CD14-positive monocyte (primary cell): Measurements from ENCODE around the gene SPTBN5. TPM values are rescaled to one million over a fixed set of nuclear protein-coding genes. Genes with fewer than 3 reads are reported as not detected.

Source experiments
- DNase-seq, 3 donors: peaks; one replicate each; pipeline ENCODE4 v3.0.0-alpha.2; 2011 to 2022
- H2AFZ ChIP-seq: 2 replicates; pipeline ENCODE4 v1.6.0; 2012; ENCODE audit warnings: mild to moderate bottlenecking, low read depth, low read length, inconsistent platforms; ENCODE audit not compliant: insufficient read depth, poor library complexity, severe bottlenecking
- H3K27ac ChIP-seq, 2 donors: 1 replicate in 1 of 2; 2 replicates in 1 of 2; pipeline ENCODE4 v1.5.1; 2012 to 2013; ENCODE audit warnings: low read length in 2 of 2, control low read depth in 1 of 2, inconsistent platforms in 1 of 2, low read depth in 1 of 2, mild to moderate bottlenecking in 1 of 2
- H3K27me3 ChIP-seq, 2 donors: one replicate each; pipeline versions ENCODE4 v1.6.0 to v1.6.1; 2011 to 2013; ENCODE audit warnings: low read length in 2 of 2; ENCODE audit not compliant: control insufficient read depth in 2 of 2, insufficient read depth in 2 of 2
- H3K36me3 ChIP-seq, 2 donors: replicated peaks in 1 of 2; 1 replicate in 1 of 2; 2 replicates in 1 of 2; pipeline versions ENCODE4 v1.5.1 to v1.6.1; 2012 to 2013; ENCODE audit warnings: low read length in 2 of 2, control low read depth in 1 of 2, inconsistent platforms in 1 of 2, mild to moderate bottlenecking in 1 of 2; ENCODE audit not compliant: insufficient read depth in 2 of 2, control insufficient read depth in 1 of 2
- H3K4me1 ChIP-seq, 2 donors: 1 replicate in 1 of 2; 2 replicates in 1 of 2; pipeline versions ENCODE4 v1.5.1 to v1.6.1; 2012 to 2013; ENCODE audit warnings: low read length in 2 of 2, control low read depth in 1 of 2, inconsistent platforms in 1 of 2, mild to moderate bottlenecking in 1 of 2, moderate library complexity in 1 of 2; ENCODE audit not compliant: insufficient read depth in 2 of 2, control insufficient read depth in 1 of 2
- H3K4me2 ChIP-seq: replicated peaks from 2 replicates; pipeline ENCODE3; 2012; ENCODE audit warnings: low read length, moderate library complexity, mild to moderate bottlenecking; ENCODE audit not compliant: poor library complexity, severe bottlenecking; ENCODE audit errors: extremely low read depth
- H3K4me3 ChIP-seq, 3 experiments: fragments of 200-600 bp in 1 of 3; sonication (generic) in 1 of 3; replicated peaks in 1 of 3; 1 replicate in 2 of 3; 2 replicates in 1 of 3; pipeline ENCODE4 v1.5.1; 2011 to 2013; ENCODE audit warnings: low read length in 3 of 3, mild to moderate bottlenecking in 3 of 3, control low read depth in 2 of 3, low read depth in 2 of 3, inconsistent platforms in 1 of 3, moderate library complexity in 1 of 3
- H3K79me2 ChIP-seq: 2 replicates; pipeline ENCODE4 v1.6.0; 2012; ENCODE audit warnings: mild to moderate bottlenecking, control low read depth, inconsistent platforms, low read length, moderate library complexity; ENCODE audit not compliant: insufficient read depth
- H3K9ac ChIP-seq: 2 replicates; pipeline ENCODE4 v1.6.0; 2017; ENCODE audit warnings: low read length, mild to moderate bottlenecking; ENCODE audit not compliant: insufficient read depth, poor library complexity, severe bottlenecking
- H3K9me3 ChIP-seq, 2 donors: replicated peaks in 1 of 2; 1 replicate in 1 of 2; 2 replicates in 1 of 2; pipeline versions ENCODE4 v1.5.1 to v1.6.1; 2012 to 2013; ENCODE audit warnings: low read length in 2 of 2, control low read depth in 1 of 2; ENCODE audit not compliant: control insufficient read depth in 1 of 2, insufficient read depth in 1 of 2
- H4K20me1 ChIP-seq: 2 replicates; pipeline ENCODE4 v1.6.0; 2012; ENCODE audit warnings: mild to moderate bottlenecking, low read length, control low read depth, moderate library complexity; ENCODE audit not compliant: insufficient read depth
- H3K27ac Mint-ChIP-seq, 7 donors: one replicate each; pipeline ENCODE4 v1.8.0; 2020; ENCODE audit warnings: mild to moderate bottlenecking in 7 of 7, mixed read lengths in 7 of 7, moderate library complexity in 6 of 7, inconsistent platforms in 2 of 7
- H3K27me3 Mint-ChIP-seq, 3 donors: one replicate each; pipeline ENCODE4 v1.8.0; 2021 to 2022; ENCODE audit warnings: low read depth in 3 of 3, mild to moderate bottlenecking in 3 of 3, mixed read lengths in 3 of 3, moderate library complexity in 3 of 3, inconsistent platforms in 1 of 3
- H3K36me3 Mint-ChIP-seq, 2 donors: one replicate each; pipeline ENCODE4 v1.8.0; 2020; ENCODE audit warnings: mixed read lengths in 2 of 2, inconsistent platforms in 1 of 2, mild to moderate bottlenecking in 1 of 2
- H3K4me1 Mint-ChIP-seq: one replicate; pipeline ENCODE4 v1.8.0; 2020; ENCODE audit warnings: mild to moderate bottlenecking, mixed read lengths
- H3K4me3 Mint-ChIP-seq, 2 donors: one replicate each; pipeline ENCODE4 v1.8.0; 2020; ENCODE audit warnings: mild to moderate bottlenecking in 2 of 2, mixed read lengths in 2 of 2, moderate library complexity in 1 of 2
- H3K9me3 Mint-ChIP-seq, 7 donors: one replicate each; pipeline ENCODE4 v1.8.0; 2020 to 2022; ENCODE audit warnings: mixed read lengths in 7 of 7, mild to moderate bottlenecking in 6 of 7, moderate library complexity in 6 of 7, inconsistent platforms in 2 of 7
- WGBS: methylation state at CpG from one replicate; pipeline ENCODE4 v1.1.5; 2013; ENCODE audit warnings: missing lambda C conversion rate; ENCODE audit not compliant: insufficient coverage; 5-methylcytosine and 5-hydroxymethylcytosine counted together
- intact Hi-C, 2 donors: fragments of 100-400 bp; cut with micrococcal nuclease; formaldehyde crosslinking; loops; one replicate each; pipeline versions ENCODE4 v1.15.0 to v1.15.1; 2023
- polyA plus RNA-seq, 3 donors: library from polyadenylated mRNA; depleted of rRNA in 1 of 3; unstranded in 2 of 3; stranded (reverse) in 1 of 3; fragments of 300-500 nt in 2 of 3; fragments of >200 nt in 1 of 3; fragmentation: Illumina TruSeq in 2 of 3; gene quantifications; 1 replicate in 2 of 3; 2 replicates in 1 of 3; pipeline ENCODE4 v1.2.3, GENCODE V29; 2012 to 2021
- TF ChIP-seq, protein P1 (sequence below): fragments of 200-600 bp; IDR thresholded peaks from one replicate; pipeline ENCODE4 v1.8.0; 2022; ENCODE audit warnings: antibody characterized with exemption, mild to moderate bottlenecking

The SPTBN5 gene
- polyA plus RNA-seq, 3 donors, result 0.29 TPM; not detected in 2

- no peak overlapping the region for H2AFZ ChIP-seq
- TF ChIP-seq, protein P1, sequence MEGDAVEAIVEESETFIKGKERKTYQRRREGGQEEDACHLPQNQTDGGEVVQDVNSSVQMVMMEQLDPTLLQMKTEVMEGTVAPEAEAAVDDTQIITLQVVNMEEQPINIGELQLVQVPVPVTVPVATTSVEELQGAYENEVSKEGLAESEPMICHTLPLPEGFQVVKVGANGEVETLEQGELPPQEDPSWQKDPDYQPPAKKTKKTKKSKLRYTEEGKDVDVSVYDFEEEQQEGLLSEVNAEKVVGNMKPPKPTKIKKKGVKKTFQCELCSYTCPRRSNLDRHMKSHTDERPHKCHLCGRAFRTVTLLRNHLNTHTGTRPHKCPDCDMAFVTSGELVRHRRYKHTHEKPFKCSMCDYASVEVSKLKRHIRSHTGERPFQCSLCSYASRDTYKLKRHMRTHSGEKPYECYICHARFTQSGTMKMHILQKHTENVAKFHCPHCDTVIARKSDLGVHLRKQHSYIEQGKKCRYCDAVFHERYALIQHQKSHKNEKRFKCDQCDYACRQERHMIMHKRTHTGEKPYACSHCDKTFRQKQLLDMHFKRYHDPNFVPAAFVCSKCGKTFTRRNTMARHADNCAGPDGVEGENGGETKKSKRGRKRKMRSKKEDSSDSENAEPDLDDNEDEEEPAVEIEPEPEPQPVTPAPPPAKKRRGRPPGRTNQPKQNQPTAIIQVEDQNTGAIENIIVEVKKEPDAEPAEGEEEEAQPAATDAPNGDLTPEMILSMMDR, result no peak
- intact Hi-C loops, result no loop called here
- Mint-ChIP-seq H3K36me3 (no peaks in the 10 kb centered on the region), H3K27me3 (peaks cover 0 to 4% (median 0%) of the 10 kb centered on the region in 3 donors), H3K27ac (no peak overlapping the region), H3K4me3 (no peak overlapping the region), H3K9me3 (no peaks in the 10 kb centered on the region), H3K4me1 (peaks cover 12% of the 10 kb centered on the region)
- H4K20me1 ChIP-seq, result no peaks in the 10 kb centered on the region
- no peaks in the 10 kb centered on the region for H3K79me2 ChIP-seq
- H3K9me3 ChIP-seq, result no peaks in the 10 kb centered on the region
- no peak for DNase-seq
- no peaks in the 10 kb centered on the region for H3K27me3 ChIP-seq
- H3K36me3 ChIP-seq, result no peaks in the 10 kb centered on the region
- 90% methylated on average over 2 of the region's 9 CpGs for WGBS
- no peak overlapping the region for H3K4me2 ChIP-seq
- H3K4me1 ChIP-seq, result peaks cover 3 to 9% of the 10 kb centered on the region in 2 donors
- H3K9ac ChIP-seq, result no peak overlapping the region
- H3K27ac ChIP-seq, result no peak overlapping the region
- H3K4me3 ChIP-seq, result no peak overlapping the region
These were observed 36.5 kb downstream of the SPTBN5 start for GRCh38 chr15:41857316-41857715.

DNA sequence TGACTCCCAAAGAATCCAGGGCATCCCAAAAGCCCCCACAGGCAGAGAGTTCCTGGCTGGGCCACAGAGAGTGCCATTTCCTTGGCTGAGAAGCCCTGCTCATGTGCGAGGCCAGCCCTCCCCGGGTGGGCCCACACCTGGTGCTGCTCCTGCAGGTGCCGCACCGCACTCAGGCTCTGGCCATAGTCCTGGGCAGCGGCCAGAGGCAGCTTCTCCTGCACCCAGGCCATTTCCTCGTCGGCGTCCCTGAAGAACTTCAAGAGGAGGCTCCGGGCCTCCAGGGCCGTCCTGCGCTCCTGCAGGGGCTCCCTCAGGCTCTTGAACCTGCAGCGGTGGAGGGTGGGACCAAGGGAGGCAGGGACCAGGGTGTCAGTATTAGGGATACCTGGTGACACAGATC, 37.1 kb downstream of the SPTBN5 start:
- no peak overlapping the region for H3K9ac ChIP-seq
- no peaks in the 10 kb centered on the region for H3K27me3 ChIP-seq
- Mint-ChIP-seq H3K4me1 (peaks cover 12% of the 10 kb centered on the region), H3K27ac (no peak overlapping the region), H3K9me3 (no peaks in the 10 kb centered on the region), H3K4me3 (no peak overlapping the region), H3K36me3 (no peaks in the 10 kb centered on the region), H3K27me3 (peaks cover 0 to 4% (median 3%) of the 10 kb centered on the region in 3 donors)
- H4K20me1 ChIP-seq, result no peaks in the 10 kb centered on the region
- H3K36me3 ChIP-seq, result no peaks in the 10 kb centered on the region
- H3K4me3 ChIP-seq, result no peak overlapping the region
- no peak overlapping the region for H2AFZ ChIP-seq
- no peaks in the 10 kb centered on the region for H3K79me2 ChIP-seq
- 96% methylated on average over 12 of the region's 12 CpGs for WGBS
- intact Hi-C loops, result no loop called here
- H3K4me1 ChIP-seq, result peaks cover 3 to 9% of the 10 kb centered on the region in 2 donors
- no peak overlapping the region for H3K4me2 ChIP-seq
- H3K9me3 ChIP-seq, result no peaks in the 10 kb centered on the region
- TF ChIP-seq, protein P1, result no peak
- no peak overlapping the region for H3K27ac ChIP-seq
- no peak for DNase-seq
